Measurements from ENCODE around the gene ACYP2.
"Not testable (repeated sequence)": the region's sequence is repeated elsewhere in the genome, so short reads cannot be mapped to it uniquely, and the experiment has no call there.

Gene ACYP2

GRCh38 chr2:54096141-54096540 is 19.3 kb upstream of the ACYP2 start:
- DNase-seq (ENCODE audit: extremely low read depth in 1 of 2, low read depth in 1 of 2), result not testable (repeated sequence)

- no peak for DNase-seq (ENCODE audit: extremely low read depth in 1 of 2, low read depth in 1 of 2)
These were observed 18.3 kb upstream of the ACYP2 start for GRCh38 chr2:54097124-54097523.

GRCh38 chr2:54099370-54099769 is 16.0 kb upstream of the ACYP2 start:
- no peak for DNase-seq (ENCODE audit: extremely low read depth in 1 of 2, low read depth in 1 of 2)

DNA sequence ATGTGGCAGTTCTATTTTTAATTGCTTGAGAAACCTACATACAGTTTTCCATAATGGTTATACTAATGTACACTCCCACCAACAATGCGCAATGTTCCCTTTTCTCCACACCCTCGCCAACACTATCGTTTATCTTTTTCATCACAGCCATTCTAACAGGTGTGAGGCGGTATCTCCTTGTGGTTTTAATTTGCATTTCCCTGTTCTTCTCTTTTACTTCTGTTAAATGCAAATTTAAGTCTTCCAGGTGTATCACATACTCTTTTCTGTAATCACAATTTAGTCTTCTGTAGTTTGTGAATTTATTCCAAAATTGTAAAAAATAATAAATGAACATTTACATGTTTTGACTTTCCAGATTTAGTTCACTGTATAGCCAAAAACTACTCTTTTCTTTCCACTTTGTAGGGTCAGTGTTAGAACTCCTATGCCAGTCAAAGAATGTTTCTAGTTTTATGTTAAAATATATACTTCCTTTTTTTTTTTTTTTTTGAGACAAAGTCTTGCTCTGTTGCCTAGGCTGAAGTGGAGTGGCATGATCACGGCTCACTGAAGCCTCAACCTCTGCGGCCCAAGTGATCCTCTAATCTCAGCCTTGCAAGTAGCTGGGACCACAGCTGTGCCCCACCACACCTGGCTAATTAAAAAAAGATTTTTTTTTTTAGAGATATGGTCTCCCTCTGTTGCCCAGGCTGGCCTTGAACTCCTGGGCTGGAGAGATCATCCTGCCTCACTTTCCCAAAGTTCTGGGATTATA is 15.4 kb upstream of the ACYP2 start:
- no peak for DNase-seq (ENCODE audit: extremely low read depth in 1 of 2, low read depth in 1 of 2)

DNA sequence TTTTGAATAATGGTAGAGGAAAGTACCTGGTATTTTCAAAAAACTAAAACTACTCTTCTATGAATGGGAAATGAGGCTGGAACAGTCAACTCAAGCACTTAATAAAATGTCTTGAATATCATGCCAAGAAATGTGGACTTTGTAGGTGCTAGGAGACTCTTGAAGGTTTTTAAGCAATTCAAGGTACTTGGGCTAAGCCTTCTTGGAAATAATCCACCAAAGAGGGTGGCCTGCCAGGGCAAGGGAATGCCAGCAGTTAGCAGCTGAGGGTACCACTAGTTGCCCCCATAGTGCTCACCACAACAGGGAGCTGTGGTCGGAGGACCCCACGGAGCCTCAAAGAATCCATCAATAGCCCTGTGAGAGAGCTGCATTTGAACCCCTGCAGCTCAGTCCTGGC is 14.6 kb upstream of the ACYP2 start:
- no peak for DNase-seq (ENCODE audit: extremely low read depth in 1 of 2, low read depth in 1 of 2)

- DNase-seq (ENCODE audit: extremely low read depth in 1 of 2, low read depth in 1 of 2), result no peak
These were observed 11.7 kb upstream of the ACYP2 start for GRCh38 chr2:54103454-54104314.

DNA sequence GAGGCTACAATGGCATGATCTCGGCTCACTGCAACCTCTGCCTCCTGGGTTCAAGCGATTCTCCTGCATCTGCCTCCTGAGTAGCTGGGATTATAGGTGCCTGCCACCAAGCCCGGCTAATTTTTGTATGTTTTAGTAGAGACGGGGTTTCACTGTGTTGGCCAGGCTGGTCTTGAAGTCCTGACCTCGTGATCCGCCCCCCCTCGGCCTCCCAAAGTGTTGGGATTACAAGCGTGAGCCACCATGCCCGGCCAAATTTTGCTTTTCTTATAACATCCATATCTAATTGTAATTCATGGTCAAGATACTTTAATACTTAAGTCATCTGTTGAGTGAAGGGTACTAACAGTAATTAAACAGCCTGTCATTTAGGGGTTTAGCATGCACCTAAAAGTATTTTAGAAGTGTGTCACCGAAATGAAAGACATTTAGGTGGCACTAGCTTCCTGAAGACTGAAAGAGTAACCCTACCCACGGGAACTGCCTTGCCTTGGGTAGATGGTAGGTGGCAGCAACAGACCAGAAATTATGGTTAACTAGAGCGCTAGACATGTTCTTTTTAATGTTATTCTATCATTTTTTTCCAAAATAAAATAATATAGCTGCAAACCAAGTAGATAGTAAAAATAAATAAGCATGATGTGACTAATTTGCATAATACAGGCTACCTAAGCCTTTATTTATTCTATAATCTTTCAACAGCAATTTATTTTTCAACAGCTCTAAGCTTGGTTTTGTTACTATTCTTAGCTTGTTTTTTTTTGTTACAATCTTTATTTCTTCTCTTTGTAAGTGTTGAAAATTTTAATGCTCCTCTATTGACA is 8.6 kb upstream of the ACYP2 start:
- no peak for DNase-seq (ENCODE audit: extremely low read depth in 1 of 2, low read depth in 1 of 2)

- DNase-seq (ENCODE audit: extremely low read depth in 1 of 2, low read depth in 1 of 2), result no peak
These were observed 8.0 kb upstream of the ACYP2 start for GRCh38 chr2:54107455-54107764.

- no peak for DNase-seq (ENCODE audit: extremely low read depth in 1 of 2, low read depth in 1 of 2)
These were observed 7.4 kb upstream of the ACYP2 start for GRCh38 chr2:54107903-54108615.

DNA sequence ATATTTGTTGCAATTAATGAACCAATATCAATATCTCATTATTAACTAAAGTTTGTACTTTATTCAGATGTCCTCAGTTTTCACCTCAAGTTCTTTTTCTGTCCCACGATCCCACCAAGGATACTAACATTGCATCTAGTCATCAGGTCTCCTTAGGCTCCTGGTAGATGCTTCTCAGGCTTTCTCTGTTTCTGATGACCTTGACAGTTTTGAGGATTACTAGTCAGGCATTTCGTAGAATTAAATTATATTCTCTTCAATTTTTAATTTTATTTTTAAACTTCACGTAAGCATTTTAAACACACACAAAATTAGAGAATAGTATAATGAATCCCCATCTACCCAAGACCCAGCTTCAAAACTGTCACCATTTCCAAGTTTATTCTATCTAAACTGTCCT is 5.6 kb upstream of the ACYP2 start:
- no peak for DNase-seq (ENCODE audit: extremely low read depth in 1 of 2, low read depth in 1 of 2)

- DNase-seq (ENCODE audit: extremely low read depth in 1 of 2, low read depth in 1 of 2), result not testable (repeated sequence)
These were observed 936 bp upstream of the ACYP2 start for GRCh38 chr2:54114479-54114878.

GRCh38 chr2:54114936-54115283 is 505 bp upstream of the ACYP2 start:
- no peak for DNase-seq (ENCODE audit: extremely low read depth in 1 of 2, low read depth in 1 of 2)

DNA sequence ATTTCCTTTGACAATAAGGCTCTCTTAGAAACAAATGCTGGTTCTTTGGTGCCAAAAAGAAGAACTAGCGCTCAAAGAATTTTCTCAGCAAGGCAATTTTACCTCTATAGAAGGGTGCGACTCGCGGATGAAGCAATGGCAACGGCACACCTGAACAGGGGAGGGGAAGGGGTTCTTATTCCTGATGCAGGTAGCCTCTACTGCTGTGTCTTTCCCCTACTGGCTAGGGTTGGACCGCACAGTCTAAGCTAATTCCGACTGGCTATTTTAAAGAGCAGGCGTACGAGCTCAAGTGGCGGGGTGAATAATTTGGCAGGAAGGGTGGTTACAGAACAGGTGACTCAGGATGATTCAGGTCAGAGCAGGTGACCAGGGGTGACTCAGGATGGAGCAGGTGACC is 1.2 kb downstream of the ACYP2 start:
- DNase-seq (ENCODE audit: extremely low read depth in 1 of 2, low read depth in 1 of 2), result not testable (repeated sequence)

DNA sequence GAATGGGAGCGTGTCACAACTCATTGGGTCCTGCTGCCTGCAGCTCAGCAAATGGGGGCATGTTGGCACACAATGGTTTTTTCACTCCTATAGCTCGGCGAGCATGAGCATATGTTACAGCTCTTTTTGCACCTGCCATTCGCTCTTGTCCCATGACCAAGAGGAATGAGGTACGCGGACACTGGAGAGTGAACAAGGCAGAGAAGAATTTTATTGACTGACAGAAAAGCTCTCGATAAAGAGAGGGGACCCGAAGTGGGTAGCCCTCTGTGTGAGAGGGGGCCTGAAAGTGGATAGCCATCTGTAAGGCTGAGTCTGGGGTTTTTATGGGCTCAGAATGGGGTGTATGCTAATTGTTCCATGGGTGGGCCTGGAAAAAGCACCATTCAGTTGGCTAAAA is 5.5 kb downstream of the ACYP2 start:
- DNase-seq (ENCODE audit: extremely low read depth in 1 of 2, low read depth in 1 of 2), result no peak

DNA sequence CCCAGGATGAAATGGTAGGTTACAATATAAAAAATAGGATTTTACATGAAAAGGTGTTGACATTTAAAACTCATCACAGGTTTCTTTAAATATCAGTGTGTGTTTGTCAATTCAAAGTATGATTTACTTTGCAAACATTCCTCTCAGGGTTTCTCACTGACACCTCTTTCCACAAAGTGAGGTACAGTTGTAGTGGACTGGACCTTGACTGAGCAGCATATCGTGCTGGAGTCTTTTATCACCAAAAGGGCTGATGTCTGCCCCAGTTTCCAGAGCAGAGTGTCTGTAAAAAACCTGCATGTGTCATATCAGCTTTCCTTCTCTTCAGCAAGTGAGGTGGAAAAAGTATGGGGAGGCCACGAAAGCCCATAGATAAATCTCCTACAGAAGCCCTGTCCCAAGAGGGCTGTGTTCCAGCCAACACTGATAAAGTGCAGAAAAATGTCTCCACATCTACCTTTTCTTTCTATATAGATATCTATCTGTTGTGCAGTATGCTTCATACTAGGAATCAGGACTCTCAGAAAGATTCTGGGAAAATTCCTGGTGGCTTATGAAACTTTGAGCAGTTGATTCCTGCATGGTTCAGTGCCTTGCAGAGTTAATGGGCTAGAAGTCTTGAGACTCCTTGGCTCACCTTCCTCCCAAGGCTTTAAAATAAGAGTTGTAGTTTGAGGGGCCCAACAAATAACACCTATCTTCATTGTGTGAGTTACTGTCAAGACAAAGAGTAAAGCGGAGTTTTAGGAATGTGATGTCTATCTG is 6.9 kb downstream of the ACYP2 start:
- DNase-seq (ENCODE audit: extremely low read depth in 1 of 2, low read depth in 1 of 2), result no peak

DNA sequence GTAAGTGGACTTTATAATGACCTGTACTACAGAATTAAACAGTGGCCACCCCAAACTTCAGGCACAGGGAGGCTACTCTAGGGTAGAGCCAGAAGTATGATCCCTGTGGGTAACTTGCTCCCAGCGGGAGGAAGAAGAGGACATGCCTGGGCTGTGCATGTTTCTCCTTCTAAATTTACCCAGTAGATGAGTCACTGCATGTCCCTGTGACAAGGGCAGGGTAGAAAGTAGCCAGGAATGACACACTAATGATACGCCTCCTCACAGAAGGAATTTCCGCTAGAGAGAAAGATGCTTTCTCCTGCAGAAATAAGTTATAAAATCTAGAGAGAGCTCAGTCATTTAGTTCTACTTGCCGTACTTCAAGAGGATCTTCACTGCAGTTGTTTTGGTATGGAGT is 7.5 kb downstream of the ACYP2 start:
- DNase-seq (ENCODE audit: extremely low read depth in 1 of 2, low read depth in 1 of 2), result no peak

- not testable (repeated sequence) for DNase-seq (ENCODE audit: extremely low read depth in 1 of 2, low read depth in 1 of 2)
These were observed 11.8 kb downstream of the ACYP2 start for GRCh38 chr2:54127174-54127573.

- DNase-seq (ENCODE audit: extremely low read depth in 1 of 2, low read depth in 1 of 2), result no peak
These were observed 17.6 kb downstream of the ACYP2 start for GRCh38 chr2:54133056-54133455.

GRCh38 chr2:54139210-54139609 is 23.8 kb downstream of the ACYP2 start:
- no peak for DNase-seq (ENCODE audit: extremely low read depth in 1 of 2, low read depth in 1 of 2)

DNA sequence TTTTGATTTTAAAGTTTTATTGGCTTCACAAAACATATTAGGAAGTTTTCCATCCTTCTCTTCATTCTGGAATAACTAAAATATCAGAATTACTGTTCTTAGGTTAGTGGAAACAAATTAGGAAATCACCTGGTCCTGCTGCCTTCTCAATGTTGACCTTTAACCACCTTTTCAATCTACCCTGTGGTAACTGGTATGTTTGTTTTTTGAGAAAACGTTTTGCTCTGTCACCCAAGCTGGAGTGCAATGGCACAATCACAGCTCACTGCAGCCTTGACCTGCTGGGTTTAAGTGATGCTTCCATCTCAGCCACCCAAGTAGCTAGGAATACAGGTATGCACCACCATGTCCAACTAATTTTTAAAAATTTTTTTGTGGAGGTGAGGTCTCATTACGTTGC is 28.4 kb downstream of the ACYP2 start:
- DNase-seq (ENCODE audit: extremely low read depth in 1 of 2, low read depth in 1 of 2), result no peak

Data from stimulated activated CD8-positive, alpha-beta memory T cell treated with anti-CD3 and anti-CD28 coated beads, Interleukin-7, amount 100 ng/mL, for 48 hours (primary cell).